ENCODE data around the gene ARHGAP4.

DNA sequence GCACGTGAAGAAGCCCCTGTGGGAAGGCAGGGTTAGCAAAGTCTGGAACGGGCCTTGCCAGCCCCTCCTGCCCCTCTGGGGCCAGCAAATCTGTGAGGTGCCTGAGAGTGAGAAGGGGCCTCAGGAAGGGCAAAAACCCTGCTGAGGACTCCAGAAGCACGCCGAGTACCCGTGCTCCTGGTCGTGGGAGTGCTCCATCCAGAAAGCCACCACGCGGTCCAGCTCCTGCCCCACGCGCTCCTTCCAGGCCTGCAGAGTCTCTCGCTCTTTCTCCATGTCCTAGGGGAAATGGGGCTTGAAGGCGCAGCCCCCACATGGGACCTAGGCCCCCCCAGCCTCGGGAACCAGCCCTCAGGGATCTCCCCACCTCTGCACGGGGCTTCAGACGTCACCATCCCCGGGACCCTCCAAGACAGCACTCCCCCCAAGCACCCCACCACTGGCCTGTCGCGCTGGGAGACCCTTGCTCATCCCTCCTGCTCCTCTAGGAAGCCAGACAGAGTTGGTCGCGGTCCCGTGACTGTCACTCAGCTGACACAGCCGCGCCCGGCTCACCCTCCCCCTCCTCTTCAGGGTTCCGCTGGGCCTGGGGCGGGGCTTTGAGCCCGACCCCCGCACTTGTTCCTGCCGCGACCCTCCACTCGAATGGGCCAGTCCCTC is 18.2 kb upstream of the ARHGAP4 start, which contains the start of gene RENBP:
- TF ChIP-seq, protein P1, sequence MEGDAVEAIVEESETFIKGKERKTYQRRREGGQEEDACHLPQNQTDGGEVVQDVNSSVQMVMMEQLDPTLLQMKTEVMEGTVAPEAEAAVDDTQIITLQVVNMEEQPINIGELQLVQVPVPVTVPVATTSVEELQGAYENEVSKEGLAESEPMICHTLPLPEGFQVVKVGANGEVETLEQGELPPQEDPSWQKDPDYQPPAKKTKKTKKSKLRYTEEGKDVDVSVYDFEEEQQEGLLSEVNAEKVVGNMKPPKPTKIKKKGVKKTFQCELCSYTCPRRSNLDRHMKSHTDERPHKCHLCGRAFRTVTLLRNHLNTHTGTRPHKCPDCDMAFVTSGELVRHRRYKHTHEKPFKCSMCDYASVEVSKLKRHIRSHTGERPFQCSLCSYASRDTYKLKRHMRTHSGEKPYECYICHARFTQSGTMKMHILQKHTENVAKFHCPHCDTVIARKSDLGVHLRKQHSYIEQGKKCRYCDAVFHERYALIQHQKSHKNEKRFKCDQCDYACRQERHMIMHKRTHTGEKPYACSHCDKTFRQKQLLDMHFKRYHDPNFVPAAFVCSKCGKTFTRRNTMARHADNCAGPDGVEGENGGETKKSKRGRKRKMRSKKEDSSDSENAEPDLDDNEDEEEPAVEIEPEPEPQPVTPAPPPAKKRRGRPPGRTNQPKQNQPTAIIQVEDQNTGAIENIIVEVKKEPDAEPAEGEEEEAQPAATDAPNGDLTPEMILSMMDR (IDR thresholded peaks at IDR 0.05) = no peak
- TF ChIP-seq EP300 (IDR thresholded peaks at IDR 0.05) (no peak), POLR2A (IDR thresholded peaks at IDR 0.05) (no peak)
